Measurements from ENCODE around the gene NFASC. TPM values are rescaled to one million over a fixed set of nuclear protein-coding genes. Genes with fewer than 3 reads are reported as not detected.
A peak's percentile ranks its signal among the peaks of the same experiment; 100 is the strongest.

NFASC gene
- total and polyA plus RNA-seq, 2 experiments from 2014 or later = 0.75 to 2.2 TPM

DNA sequence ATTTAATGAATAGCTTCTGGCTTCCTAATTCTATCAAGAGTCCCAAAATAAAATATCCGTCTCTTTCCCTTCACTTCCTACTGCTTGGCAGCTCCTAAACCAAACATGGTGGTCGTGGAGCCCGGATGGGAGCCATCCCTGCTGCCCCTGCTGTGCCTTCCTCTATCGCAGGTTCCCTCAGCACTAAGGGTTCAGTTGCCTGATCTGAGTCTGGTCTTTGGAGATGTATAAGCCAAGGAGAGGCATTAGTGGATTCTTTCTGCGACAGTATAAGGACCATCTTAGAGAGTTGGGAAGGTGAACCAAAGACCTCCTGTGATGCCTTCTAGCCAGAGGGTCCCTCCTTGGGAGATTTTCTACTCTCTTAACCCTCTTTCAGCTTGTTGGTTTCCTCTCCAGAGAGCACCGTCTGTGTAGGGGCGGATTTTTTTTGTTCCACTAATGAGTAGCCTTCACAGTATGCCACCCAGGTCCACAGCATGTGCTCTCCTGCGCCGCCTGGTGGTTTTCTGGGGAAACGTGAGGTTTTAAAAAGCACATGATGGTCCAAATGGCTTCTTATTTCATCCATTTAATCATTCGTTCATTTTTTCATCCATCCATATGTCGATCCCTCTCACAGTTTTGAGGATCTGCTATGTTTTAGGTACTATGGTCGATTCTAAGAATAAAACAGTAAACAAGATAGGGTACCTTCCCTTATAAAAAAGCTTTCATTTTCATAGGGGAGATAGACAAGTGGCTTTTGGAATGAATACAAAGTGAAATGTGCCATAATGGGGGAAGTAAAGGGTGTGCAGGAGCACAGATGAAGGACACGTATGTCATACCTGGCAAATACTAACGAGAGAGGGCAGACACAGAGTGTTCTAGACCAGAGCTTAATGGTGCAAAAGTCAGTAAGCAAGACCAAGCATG lies 71.0 kb downstream of the NFASC start:
- H3K4me2 ChIP-seq = no peak overlapping the region
- TF ChIP-seq EZH2phosphoT487 (IDR thresholded peaks at IDR 0.05; ENCODE audit: low read depth, severe bottlenecking, unreplicated experiment) (no peak), CTCF (IDR thresholded peaks at IDR 0.05; ENCODE audit: poor library complexity) (peak; percentile 77)
- no peaks in the 10 kb centered on the region for H3K9me3 ChIP-seq (ENCODE audit: low read depth)
- no peak overlapping the region for H3K4me3 ChIP-seq
- 30% methylated on average over 15 of the region's 15 CpGs for WGBS (ENCODE audit: low lambda C conversion rate, missing lambda C conversion rate)
- H3K9me2 ChIP-seq (replicated peaks; ENCODE audit: insufficient read depth) = no peaks in the 10 kb centered on the region
- DNase-seq (ENCODE audit: low spot score) = peak; percentile 78
- H3K27ac ChIP-seq = no peak overlapping the region
- H3K4me1 ChIP-seq (ENCODE audit: insufficient read depth) = no peaks in the 10 kb centered on the region
- H3K79me2 ChIP-seq = no peaks in the 10 kb centered on the region
- H3K27me3 ChIP-seq = peaks cover 9% of the 10 kb centered on the region
- no peaks in the 10 kb centered on the region for H4K20me1 ChIP-seq (ENCODE audit: insufficient read depth, poor library complexity, severe bottlenecking)
- H2AFZ ChIP-seq = no peak overlapping the region
- H3K36me3 ChIP-seq (replicated peaks; ENCODE audit: insufficient read depth, low read depth) = no peaks in the 10 kb centered on the region

GRCh38 chr1:204943495-204943894 lies 72.8 kb downstream of the NFASC start:
- no peaks in the 10 kb centered on the region for H3K9me3 ChIP-seq (ENCODE audit: low read depth)
- no peaks in the 10 kb centered on the region for H3K4me1 ChIP-seq (ENCODE audit: insufficient read depth)
- no peak overlapping the region for H2AFZ ChIP-seq
- H3K27ac ChIP-seq = no peak overlapping the region
- no peak overlapping the region for H3K4me2 ChIP-seq
- no peaks in the 10 kb centered on the region for H4K20me1 ChIP-seq (ENCODE audit: insufficient read depth, poor library complexity, severe bottlenecking)
- no peaks in the 10 kb centered on the region for H3K36me3 ChIP-seq (replicated peaks; ENCODE audit: insufficient read depth, low read depth)
- H3K4me3 ChIP-seq = no peak overlapping the region
- no peaks in the 10 kb centered on the region for H3K79me2 ChIP-seq
- TF ChIP-seq EZH2 (IDR thresholded peaks at IDR 0.05; ENCODE audit: borderline replicate concordance) = no peak
- 83% methylated on average over 6 of the region's 6 CpGs for WGBS (ENCODE audit: low lambda C conversion rate, missing lambda C conversion rate)
- H3K9me2 ChIP-seq (replicated peaks; ENCODE audit: insufficient read depth) = no peaks in the 10 kb centered on the region
- H3K27me3 ChIP-seq = peaks cover 10% of the 10 kb centered on the region
- no peak for DNase-seq (ENCODE audit: low spot score)

DNA sequence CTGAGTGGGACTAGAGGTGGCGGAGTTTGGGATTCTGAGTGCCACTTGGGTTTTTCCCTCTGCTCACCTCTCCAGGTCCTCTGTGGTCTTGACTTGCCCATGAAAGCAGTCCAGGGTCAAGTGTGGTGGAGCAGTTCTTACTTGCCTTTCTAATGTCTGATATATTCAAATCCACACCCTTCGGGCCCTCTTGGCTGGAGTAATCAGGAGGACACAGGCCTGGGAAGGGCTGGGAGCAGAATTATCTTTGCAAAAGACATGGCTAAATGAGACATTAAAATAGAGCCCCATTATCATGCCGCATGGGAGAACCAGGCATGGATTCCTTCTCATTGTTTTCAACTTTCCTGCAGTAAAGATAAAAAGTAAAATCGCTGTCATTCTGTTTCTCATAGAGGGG lies 74.0 kb downstream of the NFASC start:
- no peaks in the 10 kb centered on the region for H3K4me1 ChIP-seq (ENCODE audit: insufficient read depth)
- no peaks in the 10 kb centered on the region for H3K9me2 ChIP-seq (replicated peaks; ENCODE audit: insufficient read depth)
- no peak overlapping the region for H3K4me2 ChIP-seq
- H3K27me3 ChIP-seq = peaks cover 21% of the 10 kb centered on the region
- no peaks in the 10 kb centered on the region for H4K20me1 ChIP-seq (ENCODE audit: insufficient read depth, poor library complexity, severe bottlenecking)
- H2AFZ ChIP-seq = no peak overlapping the region
- no peak overlapping the region for H3K4me3 ChIP-seq
- 95% methylated on average over 4 of the region's 4 CpGs for WGBS (ENCODE audit: low lambda C conversion rate, missing lambda C conversion rate)
- H3K27ac ChIP-seq = no peak overlapping the region
- TF ChIP-seq CTCF (IDR thresholded peaks at IDR 0.05; ENCODE audit: poor library complexity) (no peak), EZH2 (IDR thresholded peaks at IDR 0.05; ENCODE audit: borderline replicate concordance) (no peak), EZH2phosphoT487 (IDR thresholded peaks at IDR 0.05; ENCODE audit: low read depth, severe bottlenecking, unreplicated experiment) (no peak)
- H3K79me2 ChIP-seq = no peaks in the 10 kb centered on the region
- DNase-seq (ENCODE audit: low spot score) = no peak
- no peaks in the 10 kb centered on the region for H3K9me3 ChIP-seq (ENCODE audit: low read depth)
- no peaks in the 10 kb centered on the region for H3K36me3 ChIP-seq (replicated peaks; ENCODE audit: insufficient read depth, low read depth)

- H3K4me1 ChIP-seq (ENCODE audit: insufficient read depth) = no peaks in the 10 kb centered on the region
- H3K79me2 ChIP-seq = no peaks in the 10 kb centered on the region
- no peaks in the 10 kb centered on the region for H3K9me2 ChIP-seq (replicated peaks; ENCODE audit: insufficient read depth)
- WGBS (ENCODE audit: low lambda C conversion rate, missing lambda C conversion rate) = 30% methylated on average over 4 of the region's 4 CpGs
- H3K4me3 ChIP-seq = no peak overlapping the region
- no peaks in the 10 kb centered on the region for H3K9me3 ChIP-seq (ENCODE audit: low read depth)
- H3K36me3 ChIP-seq (replicated peaks; ENCODE audit: insufficient read depth, low read depth) = no peaks in the 10 kb centered on the region
- no peaks in the 10 kb centered on the region for H4K20me1 ChIP-seq (ENCODE audit: insufficient read depth, poor library complexity, severe bottlenecking)
- H3K27ac ChIP-seq = no peak overlapping the region
- H3K4me2 ChIP-seq = no peak overlapping the region
- DNase-seq (ENCODE audit: low spot score) = peak; percentile 26
- no peak overlapping the region for H2AFZ ChIP-seq
- H3K27me3 ChIP-seq = peaks cover 29% of the 10 kb centered on the region
- TF ChIP-seq CTCF (IDR thresholded peaks at IDR 0.05; ENCODE audit: poor library complexity) (no peak), EZH2 (IDR thresholded peaks at IDR 0.05; ENCODE audit: borderline replicate concordance) (no peak), EZH2phosphoT487 (IDR thresholded peaks at IDR 0.05; ENCODE audit: low read depth, severe bottlenecking, unreplicated experiment) (no peak)
Observed at GRCh38 chr1:204945565-204945977, 74.9 kb downstream of the NFASC start.

Data from hepatocyte (in vitro differentiated cells).